Stimulated activated CD8-positive, alpha-beta memory T cell treated with anti-CD3 and anti-CD28 coated beads, Interleukin-15, amount 100 ng/mL, for 1 hour (primary cell): ENCODE data around the gene FAM20A.

Source experiments
- DNase-seq: peaks from one replicate; pipeline ENCODE4 v3.0.0-alpha.2; 2020; ENCODE audit warnings: low read depth

Gene FAM20A

GRCh38 chr17:68491381-68492231, 109.6 kb downstream of the FAM20A start:
- no peak for DNase-seq

- no peak for DNase-seq
Observed at GRCh38 chr17:68489919-68490318, 111.2 kb downstream of the FAM20A start.
